Endothelial cell of umbilical vein (primary cell): ENCODE data around the gene EIF2S2. TPM values are rescaled to one million over a fixed set of nuclear protein-coding genes. Genes with fewer than 3 reads are reported as not detected.

Experiments used
- BruUV-seq: library from RNA; stranded (reverse); fragments of 400-500 nt; replicated peaks from 2 replicates; lab custom pipeline; 2021; lab: Mats Ljungman, UMichigan
- CTCF ChIA-PET: fragments of 300-600, 350-600 bp; sonication (Branson Sonifier 250); formaldehyde crosslinking; loops from one replicate; lab custom pipeline; 2021; ENCODE audit warnings: antibody characterized with exemption, inconsistent platforms; lab: Charles Lee
- POLR2A ChIA-PET: fragments of 300-600, 350-600 bp; sonication (Branson Sonifier 250); formaldehyde crosslinking; loops from one replicate; lab custom pipeline; 2021; ENCODE audit warnings: antibody characterized with exemption, inconsistent platforms; lab: Charles Lee
- DNase-seq: peaks from one replicate; pipeline ENCODE4 v3.0.0-alpha.2; 2011; ENCODE audit warnings: low read depth, low spot score
- FAIRE-seq: peaks from 2 replicates; lab custom pipeline; 2011; peaks lifted over from hg19 to GRCh38; lab: Jason Lieb, UNC
- H2AFZ ChIP-seq: 2 replicates; pipeline ENCODE4 v1.6.0; 2012; ENCODE audit warnings: low read depth, low read length, control low read depth, inconsistent platforms
- H3K27ac ChIP-seq: 2 replicates; pipeline ENCODE4 v1.5.1; 2011; ENCODE audit warnings: low read depth, mild to moderate bottlenecking, control low read depth, low read length, moderate library complexity; ENCODE audit not compliant: insufficient read depth
- H3K27me3 ChIP-seq, 2 experiments: 2 replicates each; pipeline versions ENCODE4 v1.6.0 to v1.6.1; 2011; ENCODE audit warnings: low read length in 2 of 2, mixed read lengths in 1 of 2; ENCODE audit not compliant: control insufficient read depth in 2 of 2, insufficient read depth in 2 of 2
- H3K36me3 ChIP-seq, 2 experiments: 2 replicates in 1 of 2; 3 replicates in 1 of 2; pipeline ENCODE4 v1.5.1; 2011; ENCODE audit warnings: low read length in 2 of 2, mild to moderate bottlenecking in 1 of 2, moderate library complexity in 1 of 2; ENCODE audit not compliant: control insufficient read depth in 2 of 2, insufficient read depth in 2 of 2; ENCODE audit errors: extremely low read depth in 1 of 2
- H3K4me1 ChIP-seq: 3 replicates; pipeline ENCODE4 v1.5.1; 2011; ENCODE audit warnings: mild to moderate bottlenecking, low read length; ENCODE audit not compliant: control insufficient read depth, insufficient read depth; ENCODE audit errors: extremely low read depth
- H3K4me2 ChIP-seq: 2 replicates; pipeline ENCODE4 v1.6.1; 2011; ENCODE audit warnings: low read length, control low read depth, mixed read lengths; ENCODE audit not compliant: insufficient read depth
- H3K4me3 ChIP-seq, 3 experiments: fragments of 200-600 bp in 1 of 3; sonication (generic), shearing (Covaris generic) in 1 of 3; replicated peaks in 1 of 3; 2 replicates each; pipeline ENCODE4 v1.5.1; 2011 to 2016; ENCODE audit warnings: control low read depth in 3 of 3, low read length in 3 of 3, mild to moderate bottlenecking in 2 of 3, inconsistent platforms in 1 of 3, low read depth in 1 of 3, moderate library complexity in 1 of 3; ENCODE audit not compliant: insufficient read depth in 1 of 3
- H3K79me2 ChIP-seq: 2 replicates; pipeline ENCODE4 v1.6.0; 2012; ENCODE audit warnings: low read length, inconsistent platforms; ENCODE audit not compliant: control insufficient read depth, insufficient read depth
- H3K9ac ChIP-seq: replicated peaks from 2 replicates; pipeline ENCODE3; 2011; ENCODE audit warnings: low read length, control low read depth; ENCODE audit not compliant: insufficient read depth; ENCODE audit errors: extremely low read depth
- H3K9me1 ChIP-seq: replicated peaks from 3 replicates; pipeline ENCODE4 v1.6.0; 2011; ENCODE audit warnings: mild to moderate bottlenecking, low read length; ENCODE audit not compliant: control insufficient read depth, insufficient read depth; ENCODE audit errors: extremely low read depth
- H3K9me3 ChIP-seq: replicated peaks from 2 replicates; pipeline ENCODE4 v1.5.1; 2012; ENCODE audit warnings: low read length, inconsistent platforms; ENCODE audit not compliant: control insufficient read depth, insufficient read depth
- H4K20me1 ChIP-seq: replicated peaks from 2 replicates; pipeline ENCODE3; 2011; ENCODE audit warnings: mild to moderate bottlenecking, low read length; ENCODE audit not compliant: control insufficient read depth, insufficient read depth; ENCODE audit errors: extremely low read depth
- EZH2 ChIP-seq: IDR thresholded peaks from 2 replicates; pipeline ENCODE4 v1.6.1; 2012; ENCODE audit warnings: borderline replicate concordance, low read depth, mild to moderate bottlenecking, moderate library complexity, low read length, inconsistent platforms; ENCODE audit not compliant: severe bottlenecking
- FOS ChIP-seq: IDR thresholded peaks from 2 replicates; pipeline ENCODE4 v1.6.1; 2011; ENCODE audit warnings: mild to moderate bottlenecking, low read length, moderate library complexity, borderline replicate concordance; ENCODE audit not compliant: insufficient read depth
- GATA2 ChIP-seq: IDR thresholded peaks from 2 replicates; pipeline ENCODE4 v1.7.0; 2011; ENCODE audit warnings: low read depth, mild to moderate bottlenecking, moderate library complexity, mixed read lengths, low read length; ENCODE audit not compliant: insufficient read length, insufficient read depth
- JUN ChIP-seq: IDR thresholded peaks from 2 replicates; pipeline ENCODE4 v1.6.1; 2011; ENCODE audit warnings: borderline replicate concordance, low read depth; ENCODE audit not compliant: insufficient read length, insufficient read depth
- MYC ChIP-seq: IDR thresholded peaks from one replicate; pipeline ENCODE4 v1.6.1; 2011; ENCODE audit warnings: mild to moderate bottlenecking, low read depth, low read length
- POLR2A ChIP-seq: IDR thresholded peaks from 2 replicates; pipeline ENCODE4 v1.6.1; 2012; ENCODE audit warnings: low read depth, mild to moderate bottlenecking, control low read depth, low read length
- POLR2AphosphoS5 ChIP-seq: IDR thresholded peaks from 2 replicates; pipeline ENCODE4 v1.6.1; 2012; ENCODE audit warnings: low read depth, mild to moderate bottlenecking, control low read depth, low read length, moderate library complexity; ENCODE audit not compliant: insufficient read depth
- dilution Hi-C: fragments of 300-500 bp; cut with MboI; formaldehyde crosslinking; loops from one replicate; pipeline ENCODE4 v1.15.0; 2019; ENCODE audit warnings: low sequenced_read_pairs; ENCODE audit not compliant: extremely low pct_ligation_motif_present
- intact Hi-C: fragments of 100-400 bp; cut with micrococcal nuclease; formaldehyde crosslinking; loops from one replicate; pipeline ENCODE4 v1.10.0; 2022
- polyA plus RNA-seq, 4 experiments: library from polyadenylated mRNA; depleted of rRNA in 3 of 4; stranded (reverse) in 3 of 4; unstranded in 1 of 4; fragments of >200 nt; gene quantifications; 2 replicates each; pipeline versions ENCODE4 v1.2.1 to v1.2.3, GENCODE V29; 2011 to 2012; ENCODE audit warnings: missing spikeins in 1 of 4
- total RNA-seq: library from RNA; stranded (reverse); gene quantifications from 2 replicates; pipeline ENCODE4 v1.2.3, GENCODE V29; 2021
- TF ChIP-seq, protein P1 (sequence below), 2 donors: IDR thresholded peaks; 1 replicate in 1 of 2; 2 replicates in 1 of 2; pipeline ENCODE4 v1.5.1; 2011; ENCODE audit warnings: low read length in 2 of 2, mild to moderate bottlenecking in 2 of 2, moderate library complexity in 2 of 2, control low read depth in 1 of 2, inconsistent platforms in 1 of 2, low read depth in 1 of 2; ENCODE audit not compliant: insufficient read depth in 1 of 2; ENCODE audit errors: extremely low read depth in 1 of 2
- TF ChIP-seq, protein P2 (sequence below): IDR thresholded peaks from 2 replicates; pipeline ENCODE4 v1.6.1; 2011; ENCODE audit not compliant: insufficient read depth, insufficient read length

The EIF2S2 gene
- total and polyA plus RNA-seq, 2 donors (not counting 3 experiments of a cell fraction or from before 2014, with no cell fraction given) = 38.8 to 99.3 TPM

DNA sequence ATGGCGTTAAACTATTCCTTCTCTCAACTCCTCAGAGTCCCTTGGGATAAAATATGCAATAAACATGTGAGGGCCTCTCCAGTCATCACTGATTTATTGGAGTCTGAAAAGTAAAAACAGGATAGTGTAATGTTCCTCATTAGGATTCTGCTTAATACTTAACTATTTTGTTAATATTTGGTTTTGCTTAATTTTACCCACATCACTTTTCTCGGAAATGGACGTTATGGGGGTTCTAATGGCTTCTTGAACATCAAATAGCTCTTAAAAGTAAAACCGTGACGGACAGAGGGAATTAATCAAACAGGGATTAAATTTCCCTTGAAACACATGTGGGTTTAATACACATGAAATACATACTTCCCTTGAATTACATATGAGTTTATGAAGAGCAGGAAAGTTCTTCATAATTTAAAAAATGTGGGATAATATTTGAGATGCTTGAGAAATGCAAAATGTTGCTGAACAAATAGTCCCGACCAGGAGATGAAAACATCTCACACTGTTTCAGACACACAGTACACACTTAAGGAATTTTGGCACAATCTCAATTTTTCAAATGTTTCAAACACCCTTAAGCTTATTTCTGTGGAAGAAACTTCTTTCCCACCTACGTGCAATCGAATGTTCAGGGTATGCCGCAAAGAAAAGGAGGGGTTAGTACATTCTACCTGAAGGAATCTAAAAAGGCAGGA is 38.4 kb upstream of the EIF2S2 start:
- peaks cover 0 to 4% of the 10 kb centered on the region in 2 experiments for H3K27me3 ChIP-seq
- no peak overlapping the region for H2AFZ ChIP-seq
- POLR2A ChIA-PET = no interaction called here
- H3K79me2 ChIP-seq = no peaks in the 10 kb centered on the region
- no peaks in the 10 kb centered on the region for H3K4me1 ChIP-seq
- intact Hi-C loops = no loop called here
- H3K9me3 ChIP-seq = no peaks in the 10 kb centered on the region
- H3K4me2 ChIP-seq = no peak overlapping the region
- TF ChIP-seq POLR2A (no peak), GATA2 (no peak)
- H3K27ac ChIP-seq = no peak overlapping the region
- no peaks in the 10 kb centered on the region for H3K36me3 ChIP-seq
- no peaks in the 10 kb centered on the region for H4K20me1 ChIP-seq
- H3K9me1 ChIP-seq = no peaks in the 10 kb centered on the region
- BruUV-seq = no TSS peak
- DNase-seq (no peak), FAIRE-seq (no peak)
- H3K9ac ChIP-seq = no peak overlapping the region
- dilution Hi-C loops = no loop called here
- CTCF ChIA-PET = no interaction called here
- H3K4me3 ChIP-seq = no peak overlapping the region

DNA sequence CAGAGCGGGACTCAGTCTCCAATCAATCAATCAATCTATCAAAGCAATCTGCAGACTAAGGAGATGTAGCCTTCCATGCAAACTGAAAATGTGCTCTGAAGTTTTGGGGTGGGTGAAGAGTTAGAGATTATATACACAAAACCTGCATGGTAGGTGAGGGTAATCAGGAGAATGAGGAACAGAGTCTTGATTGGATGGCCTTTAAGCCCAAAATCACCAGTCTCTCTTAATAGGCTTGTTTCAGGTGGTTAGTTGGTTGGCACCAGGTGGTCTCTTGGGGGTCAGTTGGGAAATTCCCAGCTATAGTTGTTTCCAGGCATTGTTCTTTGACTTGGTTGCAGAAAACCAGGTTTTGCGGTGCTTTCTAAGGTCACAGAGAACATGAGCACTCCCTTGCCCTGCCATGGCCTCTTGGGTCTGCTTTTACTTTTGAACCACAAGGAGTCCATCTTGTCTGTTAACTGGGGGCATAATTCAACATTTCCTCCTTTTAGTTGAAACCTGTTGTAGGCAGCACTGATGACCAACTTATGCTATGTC is 33.3 kb upstream of the EIF2S2 start:
- no peak overlapping the region for H3K27ac ChIP-seq
- no peak overlapping the region for H2AFZ ChIP-seq
- H3K9me1 ChIP-seq = no peaks in the 10 kb centered on the region
- H3K9ac ChIP-seq = no peak overlapping the region
- FAIRE-seq (no peak), DNase-seq (no peak)
- dilution Hi-C loops = no loop called here
- CTCF ChIA-PET = interaction anchor here (1.0 kb wide), 1 partner anchor 32 kb away, joined by 3 read pairs; no protein-coding TSS in a partner anchor
- H3K4me2 ChIP-seq = no peak overlapping the region
- no peaks in the 10 kb centered on the region for H4K20me1 ChIP-seq
- POLR2A ChIA-PET = no interaction called here
- no peaks in the 10 kb centered on the region for H3K79me2 ChIP-seq
- no TSS peak for BruUV-seq
- no peak for TF ChIP-seq JUN
- TF ChIP-seq, protein P1, sequence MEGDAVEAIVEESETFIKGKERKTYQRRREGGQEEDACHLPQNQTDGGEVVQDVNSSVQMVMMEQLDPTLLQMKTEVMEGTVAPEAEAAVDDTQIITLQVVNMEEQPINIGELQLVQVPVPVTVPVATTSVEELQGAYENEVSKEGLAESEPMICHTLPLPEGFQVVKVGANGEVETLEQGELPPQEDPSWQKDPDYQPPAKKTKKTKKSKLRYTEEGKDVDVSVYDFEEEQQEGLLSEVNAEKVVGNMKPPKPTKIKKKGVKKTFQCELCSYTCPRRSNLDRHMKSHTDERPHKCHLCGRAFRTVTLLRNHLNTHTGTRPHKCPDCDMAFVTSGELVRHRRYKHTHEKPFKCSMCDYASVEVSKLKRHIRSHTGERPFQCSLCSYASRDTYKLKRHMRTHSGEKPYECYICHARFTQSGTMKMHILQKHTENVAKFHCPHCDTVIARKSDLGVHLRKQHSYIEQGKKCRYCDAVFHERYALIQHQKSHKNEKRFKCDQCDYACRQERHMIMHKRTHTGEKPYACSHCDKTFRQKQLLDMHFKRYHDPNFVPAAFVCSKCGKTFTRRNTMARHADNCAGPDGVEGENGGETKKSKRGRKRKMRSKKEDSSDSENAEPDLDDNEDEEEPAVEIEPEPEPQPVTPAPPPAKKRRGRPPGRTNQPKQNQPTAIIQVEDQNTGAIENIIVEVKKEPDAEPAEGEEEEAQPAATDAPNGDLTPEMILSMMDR (IDR thresholded peaks at IDR 0.05; ENCODE audit: extremely low read depth in 1 of 2, insufficient read depth in 1 of 2, low read depth in 1 of 2, low read length in 2 of 2) = no peak
- TF ChIP-seq GATA2 = no peak
- no peak for TF ChIP-seq FOS
- no peak for TF ChIP-seq EZH2
- TF ChIP-seq MYC = no peak
- TF ChIP-seq POLR2AphosphoS5 = no peak
- TF ChIP-seq, protein P2, sequence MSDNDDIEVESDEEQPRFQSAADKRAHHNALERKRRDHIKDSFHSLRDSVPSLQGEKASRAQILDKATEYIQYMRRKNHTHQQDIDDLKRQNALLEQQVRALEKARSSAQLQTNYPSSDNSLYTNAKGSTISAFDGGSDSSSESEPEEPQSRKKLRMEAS = no peak
- no peak for TF ChIP-seq POLR2A
- intact Hi-C loops = no loop called here
- H3K27me3 ChIP-seq = peaks cover 0 to 1% of the 10 kb centered on the region in 2 experiments
- no peak overlapping the region for H3K4me3 ChIP-seq
- no peaks in the 10 kb centered on the region for H3K36me3 ChIP-seq
- H3K4me1 ChIP-seq = no peaks in the 10 kb centered on the region
- no peaks in the 10 kb centered on the region for H3K9me3 ChIP-seq
